ENCODE measurements around the gene MGMT. TPM values are rescaled to one million over a fixed set of nuclear protein-coding genes. Genes with fewer than 3 reads are reported as not detected.

MGMT gene
- polyA plus RNA-seq, 1 of the 3 experiments (the other 2 are of a cell fraction): 10.8 TPM

- TF ChIP-seq ZBTB33 (IDR thresholded peaks at IDR 0.05; ENCODE audit: borderline replicate concordance, low read depth) (no peak), JUND (IDR thresholded peaks at IDR 0.05) (no peak), MEF2A (IDR thresholded peaks at IDR 0.05; ENCODE audit: borderline replicate concordance, low read depth) (no peak), RAD21 (IDR thresholded peaks at IDR 0.05; ENCODE audit: low read length) (no peak), MAX (IDR thresholded peaks at IDR 0.05; ENCODE audit: low read depth) (no peak)
Observed at GRCh38 chr10:129419397-129419796, 47.6 kb upstream of the MGMT start (continued).

GRCh38 chr10:129421399-129422010, 45.5 kb upstream of the MGMT start:
- ChIA-PET POLR2A (no interaction called here), CTCF (interaction anchor here (1.0 to 1.1 kb wide), 2 partner anchors 14 to 16 kb away, joined by 3 to 4 read pairs; no protein-coding TSS in a partner anchor)
- no peaks in the 10 kb centered on the region for H3K9me3 ChIP-seq
- no peaks in the 10 kb centered on the region for H3K9me2 ChIP-seq
- H3K4me1 ChIP-seq (ENCODE audit: control insufficient read depth in 1 of 2, insufficient read depth in 2 of 2, low read depth in 1 of 2, low read length in 1 of 2): no peaks in the 10 kb centered on the region; a peak in 1 of 4 replicates
- H4K20me1 ChIP-seq (ENCODE audit: insufficient read depth): no peaks in the 10 kb centered on the region
- no peak overlapping the region for H2AFZ ChIP-seq (ENCODE audit: low read depth)
- no peaks in the 10 kb centered on the region for H3K36me3 ChIP-seq (replicated peaks in 1 of 2; ENCODE audit: control insufficient read depth in 1 of 2, insufficient read depth in 2 of 2, low read length in 1 of 2)
- TF ChIP-seq TEAD4 (IDR thresholded peaks at IDR 0.05; ENCODE audit: borderline replicate concordance, insufficient read depth) (no peak), JUND (IDR thresholded peaks at IDR 0.05) (no peak), PBX3 (IDR thresholded peaks at IDR 0.05) (no peak), MAX (IDR thresholded peaks at IDR 0.05; ENCODE audit: low read depth) (no peak), IRF3 (IDR thresholded peaks at IDR 0.05; ENCODE audit: low read depth, low read length) (no peak), TCF12 (IDR thresholded peaks at IDR 0.05) (no peak), RAD21 (IDR thresholded peaks at IDR 0.05; ENCODE audit: low read length) (no peak), YY1 (IDR thresholded peaks at IDR 0.05; ENCODE audit: low read depth) (no peak)
- no peaks in the 10 kb centered on the region for H3K27me3 ChIP-seq (ENCODE audit: insufficient read depth)
- no peak overlapping the region for H3K27ac ChIP-seq (ENCODE audit: low read depth in 2 of 2, low read length in 1 of 2)
- H3K9ac ChIP-seq: no peak overlapping the region
- H3K4me2 ChIP-seq: no peak overlapping the region
- H3F3A ChIP-seq (replicated peaks; ENCODE audit: insufficient read depth): no peaks in the 10 kb centered on the region
- DNase-seq: no peak
- H3K4me3 ChIP-seq (ENCODE audit: low read depth in 2 of 2, low read length in 1 of 2): no peak overlapping the region
- H3K79me2 ChIP-seq (ENCODE audit: insufficient read depth): no peaks in the 10 kb centered on the region
- WGBS (ENCODE audit: low lambda C conversion rate): 35% methylated on average over 7 of the region's 10 CpGs

All from SK-N-SH (cell line).